SK-N-MC (cell line): ENCODE data around the gene HPCAL1.
A peak's percentile ranks its signal among the peaks of the same experiment; 100 is the strongest.

Source experiments
- DNase-seq: peaks from one replicate; pipeline ENCODE4 v3.0.0-alpha.2; 2011; ENCODE audit warnings: low read depth, low spot score
- H3K27ac ChIP-seq: fragments of 200-600 bp; sonication (generic); 2 replicates; pipeline ENCODE4 v1.5.1; 2016; ENCODE audit warnings: mixed run types
- H3K36me3 ChIP-seq: fragments of 200-600 bp; sonication (generic); 2 replicates; pipeline ENCODE4 v1.6.1; 2017; ENCODE audit warnings: antibody characterized with exemption, low read length, mixed read lengths; ENCODE audit not compliant: insufficient read depth
- H3K4me3 ChIP-seq: fragments of 200-600 bp; sonication (generic); 2 replicates; pipeline ENCODE4 v1.5.1; 2016
- H3K9ac ChIP-seq: fragments of 200-600 bp; sonication (generic); 2 replicates; pipeline ENCODE4 v1.8.0; 2017; ENCODE audit warnings: mixed run types, mixed read lengths; ENCODE audit not compliant: insufficient read length
- H3K9me3 ChIP-seq: fragments of 200-600 bp; sonication (generic); 2 replicates; pipeline ENCODE4 v1.6.1; 2017; ENCODE audit warnings: low read depth, mild to moderate bottlenecking, antibody characterized with exemption, low read length, moderate library complexity, mixed read lengths
- EZH2 ChIP-seq: fragments of 200-600 bp; sonication (generic); IDR thresholded peaks from one replicate; pipeline ENCODE4 v1.6.1; 2017; ENCODE audit warnings: antibody characterized with exemption
- FOXP2 ChIP-seq: optimal IDR thresholded peaks from 2 replicates; pipeline ENCODE3; 2011; ENCODE audit warnings: mild to moderate bottlenecking, moderate library complexity; ENCODE audit not compliant: insufficient read depth; ENCODE audit errors: extremely low read length, control extremely low read depth
- POLR2AphosphoS5 ChIP-seq: IDR thresholded peaks from 2 replicates; pipeline ENCODE4 v1.6.1; 2012; ENCODE audit warnings: mild to moderate bottlenecking, low read depth, low read length, borderline replicate concordance

The HPCAL1 gene

DNA sequence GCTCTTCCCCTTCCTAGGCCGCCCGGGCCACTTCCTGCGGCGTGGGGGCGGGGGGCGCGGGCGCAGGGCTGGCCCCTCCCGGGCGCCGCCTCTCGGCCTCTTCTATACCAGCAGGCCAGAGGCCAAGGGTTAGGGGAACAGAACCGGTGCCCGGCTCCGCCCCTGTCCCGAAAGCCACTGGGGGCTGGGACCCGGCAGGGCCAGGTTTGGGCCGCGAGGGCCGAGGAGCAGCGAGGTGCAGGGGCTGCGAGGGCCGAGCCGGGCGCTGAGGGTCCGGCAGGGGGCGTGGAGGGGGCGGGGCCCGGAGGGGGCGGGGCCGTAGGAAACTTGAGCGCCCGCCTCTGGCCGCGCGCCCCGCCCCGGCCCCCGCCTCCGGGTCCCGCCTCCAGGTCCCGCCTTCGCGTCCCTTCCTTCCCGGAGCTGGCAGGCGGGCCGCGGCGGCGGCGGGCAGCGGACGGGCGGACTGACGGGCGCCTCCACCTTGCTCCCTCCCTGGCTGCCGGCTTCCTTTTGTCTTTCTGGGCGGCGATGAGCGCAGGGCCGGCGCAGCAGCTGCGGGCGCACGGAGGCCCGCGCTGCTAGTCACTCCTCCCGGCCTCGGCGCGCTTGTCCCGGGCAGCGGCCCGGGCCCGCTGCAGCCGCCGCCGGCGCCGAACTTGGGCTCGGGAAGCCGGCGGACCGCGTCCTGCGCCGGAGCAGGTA, at the start of gene HPCAL1:
Gene HPCAL1 (plus strand): TSS at position 426 of the 702 bp plus-strand sequence. CDS start 116,854 bp downstream, outside the sequence.
- Histone ChIP-seq H3K9me3 (no peaks in the 10 kb centered on the region), H3K36me3 (no peaks in the 10 kb centered on the region), H3K27ac (no peak within 1 kb of the TSS), H3K4me3 (peak within 1 kb of the TSS; percentile 90), H3K9ac (peak within 1 kb of the TSS; percentile 59)
- no peak for DNase-seq
- no peak for TF ChIP-seq EZH2
- peak; percentile 26; the same call in 1 of the 2 replicates for TF ChIP-seq POLR2AphosphoS5

DNA sequence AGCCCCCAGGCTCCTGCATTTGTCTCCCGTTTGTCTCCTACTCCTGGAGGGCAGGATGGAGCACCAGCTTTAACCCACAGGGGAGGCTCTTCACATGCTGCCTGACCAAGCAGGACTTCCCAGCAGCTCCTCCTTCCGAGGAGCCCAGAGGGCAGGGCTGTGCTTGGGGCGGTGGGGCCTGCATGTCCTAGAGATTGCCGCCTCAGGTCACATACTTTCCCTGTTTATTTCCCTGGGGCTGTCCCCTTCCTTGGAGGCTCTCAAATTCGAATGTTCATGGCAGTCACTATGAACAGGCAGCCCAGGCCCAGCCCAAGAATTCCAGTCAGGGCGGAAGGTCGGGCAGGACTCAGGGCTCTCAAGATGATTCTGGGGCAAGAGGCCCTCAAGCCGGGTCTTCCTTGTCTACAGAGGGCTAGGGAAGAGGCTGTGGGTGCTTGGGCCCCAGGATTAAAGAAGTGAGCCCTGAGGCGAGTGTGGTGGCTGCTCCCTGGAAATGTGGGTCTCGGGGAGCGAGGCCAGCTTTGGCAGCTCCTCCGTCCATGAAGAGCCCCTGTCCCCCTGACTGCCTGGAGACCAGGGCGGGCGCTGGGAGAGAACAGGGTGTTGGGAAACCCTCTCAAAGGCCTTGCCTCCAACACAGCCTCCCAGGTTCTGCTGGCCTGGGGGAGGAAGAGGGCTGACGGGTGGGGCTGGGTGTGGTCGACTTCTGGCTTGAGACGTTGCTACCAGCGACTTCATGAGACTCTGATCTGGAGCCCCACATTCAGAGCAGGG, 48.9 kb upstream of the HPCAL1 start:
- H3K36me3 ChIP-seq = no peaks in the 10 kb centered on the region
- no peak overlapping the region for H3K27ac ChIP-seq
- no peaks in the 10 kb centered on the region; the same call in 1 of the 2 replicates for H3K9me3 ChIP-seq
- TF ChIP-seq FOXP2 (no peak), POLR2AphosphoS5 (no peak), EZH2 (no peak)
- no peak overlapping the region for H3K9ac ChIP-seq
- H3K4me3 ChIP-seq = no peak overlapping the region
- no peak for DNase-seq

DNA sequence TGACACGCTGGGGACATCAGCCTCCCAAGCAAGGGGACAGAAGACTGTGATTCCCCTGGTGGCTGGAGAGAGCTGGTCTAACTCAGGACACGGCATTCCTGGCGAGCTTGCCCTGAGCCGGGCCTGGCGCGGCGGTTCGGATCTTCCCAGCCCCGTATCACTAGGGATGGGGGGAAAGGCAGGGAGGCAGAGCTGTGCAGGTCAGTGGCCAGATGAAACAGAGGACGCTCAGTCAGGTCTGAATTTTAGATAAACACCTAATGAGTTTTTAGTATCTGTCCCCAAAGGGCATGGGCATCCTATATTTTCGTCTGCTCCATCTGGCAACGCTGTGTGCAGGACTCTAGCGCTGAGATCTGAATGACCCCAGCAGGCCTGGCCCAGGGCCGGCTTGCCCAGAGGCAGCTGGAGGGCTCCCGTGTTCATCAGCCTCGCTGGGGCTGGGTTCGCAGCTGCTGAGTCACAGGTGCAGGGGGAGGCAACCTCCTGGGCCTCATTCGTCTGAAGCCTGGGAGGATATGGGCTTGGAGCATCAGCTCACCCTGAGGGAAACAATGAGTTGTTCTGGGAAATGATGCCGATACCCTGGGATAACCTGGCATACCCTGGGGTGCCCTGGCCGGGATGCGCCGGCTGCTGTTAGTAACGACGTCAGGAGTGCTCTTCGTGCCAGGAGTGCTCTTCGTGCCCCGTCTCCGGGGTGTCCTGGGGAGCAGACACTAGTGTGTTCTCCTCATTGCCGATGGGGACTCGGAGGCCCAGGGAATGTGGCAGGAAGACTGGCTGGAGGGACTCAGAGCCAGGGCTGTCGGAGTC, 48.1 kb upstream of the HPCAL1 start:
- DNase-seq = no peak
- Histone ChIP-seq H3K9ac (no peak overlapping the region), H3K9me3 (no peaks in the 10 kb centered on the region; the same call in 1 of the 2 replicates), H3K4me3 (no peak overlapping the region), H3K27ac (no peak overlapping the region), H3K36me3 (no peaks in the 10 kb centered on the region)
- no peak for TF ChIP-seq EZH2
- TF ChIP-seq POLR2AphosphoS5 = no peak

DNA sequence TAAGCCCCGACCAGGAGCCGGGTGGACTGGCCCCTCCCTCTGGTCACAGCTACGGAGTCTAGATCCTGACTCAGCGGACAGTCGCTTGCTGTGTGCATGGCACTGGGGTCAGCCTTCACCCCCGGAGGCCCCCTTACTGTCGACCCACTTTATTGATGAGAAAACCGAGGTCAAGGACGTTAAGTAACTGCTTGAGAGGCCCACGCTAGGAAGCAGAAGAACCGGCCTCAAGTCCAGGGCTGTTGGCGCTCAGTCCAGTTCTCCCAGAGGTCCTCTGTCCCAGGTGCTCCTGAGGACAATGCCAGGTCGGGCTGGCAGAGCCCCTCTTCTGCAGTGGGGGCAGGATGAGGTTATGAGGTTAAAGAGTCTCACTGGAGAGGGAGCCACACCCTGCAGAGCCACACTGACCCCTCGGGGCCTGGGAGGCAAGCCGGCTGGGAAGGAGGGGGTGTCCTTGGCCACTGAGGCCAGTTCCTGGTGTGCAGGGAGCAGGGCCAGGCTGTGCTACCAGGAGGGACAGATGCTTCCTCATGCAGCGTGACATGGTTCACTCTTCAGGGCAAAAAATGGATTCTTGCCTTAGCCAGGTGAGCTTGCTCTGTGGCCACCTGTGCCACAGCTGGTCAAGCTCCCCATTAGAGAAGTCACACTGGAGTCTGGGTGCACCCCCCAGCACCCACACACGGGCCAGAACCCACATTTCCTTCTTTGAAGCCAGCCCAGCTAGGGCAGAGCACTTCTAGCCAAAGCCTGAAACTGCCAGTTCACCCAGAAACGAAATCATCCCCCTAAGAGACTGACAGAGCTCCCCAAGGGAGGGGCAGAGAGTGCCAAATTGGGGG, 47.3 kb upstream of the HPCAL1 start:
- no peaks in the 10 kb centered on the region for H3K36me3 ChIP-seq
- DNase-seq = no peak
- H3K9ac ChIP-seq = no peak overlapping the region
- H3K9me3 ChIP-seq = no peaks in the 10 kb centered on the region
- TF ChIP-seq FOXP2 (no peak), POLR2AphosphoS5 (no peak), EZH2 (no peak)
- H3K27ac ChIP-seq = no peak overlapping the region
- H3K4me3 ChIP-seq = no peak overlapping the region

DNA sequence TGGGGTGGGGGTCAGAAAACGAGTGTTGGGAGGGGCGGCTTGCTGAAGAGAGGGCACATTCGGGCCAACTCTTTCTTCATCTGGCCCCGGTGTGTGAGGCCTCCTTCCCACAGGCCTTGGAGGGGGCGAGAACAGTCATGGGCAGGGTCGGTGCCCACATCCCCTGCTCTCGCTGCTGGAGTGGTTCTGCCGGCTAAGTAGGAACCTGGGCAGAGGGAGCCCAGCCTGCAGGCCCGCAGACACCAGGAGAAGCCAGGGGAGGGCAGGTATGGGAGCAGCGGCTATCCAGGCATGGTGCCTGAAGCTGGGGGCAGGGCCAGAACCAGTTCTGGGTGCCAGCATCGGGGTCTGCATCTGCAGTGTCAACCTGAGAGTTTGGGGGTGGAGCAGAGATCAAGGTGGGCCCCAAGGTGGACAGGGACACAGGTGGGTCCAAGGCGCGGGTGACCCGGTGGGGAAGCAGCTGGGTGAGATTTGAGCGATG, 46.6 kb upstream of the HPCAL1 start:
- no peak for DNase-seq
- H3K9me3 ChIP-seq = no peaks in the 10 kb centered on the region
- H3K27ac ChIP-seq = no peak overlapping the region
- no peak overlapping the region for H3K4me3 ChIP-seq
- H3K9ac ChIP-seq = no peak overlapping the region
- TF ChIP-seq POLR2AphosphoS5 (no peak), EZH2 (no peak), FOXP2 (no peak)
- H3K36me3 ChIP-seq = no peaks in the 10 kb centered on the region

DNA sequence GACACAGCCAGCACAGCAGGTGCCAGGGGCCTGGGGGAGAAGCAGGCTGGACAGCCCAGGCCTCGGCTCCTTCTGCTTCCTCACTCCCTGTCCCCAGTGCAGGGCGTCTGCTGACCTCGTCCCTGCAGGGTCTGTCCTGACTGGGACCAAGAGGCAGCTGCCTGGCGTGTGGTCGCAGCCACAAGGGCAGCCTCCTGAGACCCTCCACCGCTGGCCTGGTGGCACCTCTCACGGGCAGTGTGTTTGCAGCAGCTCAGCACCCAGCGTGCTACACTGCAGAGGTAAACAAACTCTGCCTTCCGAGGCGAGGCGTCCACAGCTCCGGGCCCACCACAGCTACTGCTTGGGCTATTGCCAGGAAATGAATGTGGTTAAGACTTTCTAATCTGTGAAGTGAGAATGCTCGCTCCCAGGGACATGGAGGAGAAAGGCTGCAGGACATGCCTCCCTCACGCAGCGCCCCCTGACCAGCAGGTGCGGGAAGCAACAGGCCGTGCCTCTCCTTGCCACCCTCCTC, 46.1 kb upstream of the HPCAL1 start:
- H3K9ac ChIP-seq = no peak overlapping the region
- no peak for TF ChIP-seq FOXP2
- TF ChIP-seq EZH2 = no peak
- no peak for TF ChIP-seq POLR2AphosphoS5
- H3K4me3 ChIP-seq = no peak overlapping the region

DNA sequence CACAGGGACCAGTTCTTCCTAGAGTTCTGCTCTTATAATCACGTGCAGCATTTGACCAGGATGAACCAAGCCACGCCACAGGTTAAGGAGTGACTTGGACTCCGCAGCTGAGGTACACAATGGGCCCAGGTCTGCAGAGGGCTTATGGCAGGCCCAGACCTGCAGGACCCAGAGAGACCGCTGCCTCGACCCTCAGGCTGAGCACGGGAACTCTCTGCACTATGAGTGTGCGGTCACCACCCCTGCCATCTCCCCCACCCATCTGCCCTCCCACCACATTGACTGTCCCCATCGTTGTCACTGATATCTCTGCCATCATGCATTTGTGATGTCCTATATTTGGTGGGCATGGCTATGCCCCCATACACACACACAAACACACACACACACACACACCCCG, 45.7 kb upstream of the HPCAL1 start:
- Histone ChIP-seq H3K36me3 (no peaks in the 10 kb centered on the region), H3K9me3 (no peaks in the 10 kb centered on the region), H3K9ac (no peak overlapping the region), H3K27ac (no peak overlapping the region), H3K4me3 (no peak overlapping the region)
- DNase-seq = no peak
- TF ChIP-seq EZH2 (no peak), FOXP2 (no peak), POLR2AphosphoS5 (no peak)

More for the DNA sequence above, 46.1 kb upstream of the HPCAL1 start:
- Histone ChIP-seq H3K27ac (no peak overlapping the region), H3K9me3 (no peaks in the 10 kb centered on the region), H3K36me3 (no peaks in the 10 kb centered on the region)
- no peak for DNase-seq
